Measurements from ENCODE around the gene NKD1.

The NKD1 gene

GRCh38 chr16:50668368-50669008 is 120.3 kb downstream of the NKD1 start:
- DNase-seq (ENCODE audit: extremely low read depth in 1 of 2, low read depth in 1 of 2), result no peak

GRCh38 chr16:50669741-50670140 is 121.5 kb downstream of the NKD1 start:
- DNase-seq (ENCODE audit: extremely low read depth in 1 of 2, low read depth in 1 of 2), result no peak

DNA sequence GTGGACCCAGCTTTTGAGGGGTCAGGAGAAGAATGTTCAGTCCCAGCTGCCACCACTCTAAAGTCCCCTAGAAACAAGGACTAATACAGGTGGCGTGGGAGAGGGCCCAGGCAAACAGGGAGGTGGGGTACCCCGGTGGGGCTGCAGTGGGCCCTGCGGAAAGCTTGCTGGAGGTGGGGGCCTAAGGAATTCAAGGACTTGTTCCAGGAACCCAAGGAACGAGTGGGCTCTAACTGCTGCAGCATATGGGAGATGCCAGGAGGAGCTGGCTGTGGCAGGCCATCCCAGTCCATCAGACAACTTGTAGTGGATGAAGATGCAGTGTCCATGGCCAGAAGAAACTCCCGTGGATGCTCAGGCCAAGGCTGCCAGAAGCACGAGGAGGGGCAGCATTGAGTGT is 122.3 kb downstream of the NKD1 start:
- DNase-seq (ENCODE audit: extremely low read depth in 1 of 2, low read depth in 1 of 2), result no peak

- peak in 1 of 2 donors; percentile 19 for DNase-seq (ENCODE audit: extremely low read depth in 1 of 2, low read depth in 1 of 2)
Observed at GRCh38 chr16:50671644-50672260, 123.6 kb downstream of the NKD1 start.

DNA sequence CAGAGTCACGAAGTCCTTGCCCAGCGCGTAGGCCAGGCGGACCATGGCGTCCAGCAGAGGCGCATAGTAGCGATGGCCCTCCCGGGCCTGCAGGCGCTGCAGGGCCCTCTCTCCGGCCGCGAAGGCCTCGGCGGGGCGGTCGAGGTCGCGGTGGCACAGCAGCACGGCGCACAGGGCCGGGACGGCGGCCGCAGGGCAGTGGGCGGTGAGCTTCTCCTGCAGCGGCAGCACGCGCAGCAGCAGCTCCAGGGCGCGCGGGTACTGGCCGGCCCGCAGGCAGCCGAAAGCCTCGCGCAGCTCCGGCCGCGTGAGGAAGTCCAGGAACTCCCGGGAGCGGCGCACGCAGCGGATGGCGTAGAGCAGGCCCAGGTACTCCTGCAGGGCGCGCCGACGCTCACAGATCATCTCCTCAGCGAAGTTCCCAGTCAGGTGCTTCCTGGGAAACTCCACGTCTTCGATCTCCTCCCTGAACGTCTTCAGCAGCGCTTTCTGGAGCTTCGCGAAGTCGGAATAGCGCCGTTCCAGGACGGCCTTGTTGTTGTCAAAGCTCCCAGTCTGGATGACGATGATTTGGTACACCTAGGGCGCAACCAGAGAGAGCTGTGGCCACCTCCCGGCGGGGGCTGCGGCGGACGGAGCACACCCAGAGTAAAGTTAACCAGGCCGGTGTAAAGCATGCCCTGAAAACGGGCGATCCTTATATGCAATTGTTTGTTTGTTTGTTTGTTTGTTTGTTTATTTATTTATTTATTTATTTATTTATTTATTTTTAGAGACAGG is 125.5 kb downstream of the NKD1 start:
- no peak for DNase-seq (ENCODE audit: extremely low read depth in 1 of 2, low read depth in 1 of 2)

DNA sequence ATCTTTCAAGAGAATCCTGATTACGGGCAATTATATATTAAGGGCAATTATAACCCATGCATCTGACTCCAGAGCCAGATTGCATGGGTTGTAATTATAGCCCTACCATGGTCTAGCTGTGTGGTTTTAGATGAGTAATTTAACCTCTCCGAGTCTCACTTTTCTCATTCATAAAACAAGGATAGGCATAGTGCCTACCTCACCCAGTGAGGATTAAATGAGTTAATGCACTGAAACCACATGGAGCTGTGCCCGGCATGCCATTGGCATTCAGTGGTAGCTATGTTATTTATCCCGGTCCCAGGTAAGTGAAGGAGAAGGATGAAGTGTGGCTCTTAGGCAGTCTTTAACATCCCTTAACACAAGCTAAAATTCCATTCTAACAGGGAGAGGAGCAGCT is 126.6 kb downstream of the NKD1 start:
- no peak for DNase-seq (ENCODE audit: extremely low read depth in 1 of 2, low read depth in 1 of 2)

DNA sequence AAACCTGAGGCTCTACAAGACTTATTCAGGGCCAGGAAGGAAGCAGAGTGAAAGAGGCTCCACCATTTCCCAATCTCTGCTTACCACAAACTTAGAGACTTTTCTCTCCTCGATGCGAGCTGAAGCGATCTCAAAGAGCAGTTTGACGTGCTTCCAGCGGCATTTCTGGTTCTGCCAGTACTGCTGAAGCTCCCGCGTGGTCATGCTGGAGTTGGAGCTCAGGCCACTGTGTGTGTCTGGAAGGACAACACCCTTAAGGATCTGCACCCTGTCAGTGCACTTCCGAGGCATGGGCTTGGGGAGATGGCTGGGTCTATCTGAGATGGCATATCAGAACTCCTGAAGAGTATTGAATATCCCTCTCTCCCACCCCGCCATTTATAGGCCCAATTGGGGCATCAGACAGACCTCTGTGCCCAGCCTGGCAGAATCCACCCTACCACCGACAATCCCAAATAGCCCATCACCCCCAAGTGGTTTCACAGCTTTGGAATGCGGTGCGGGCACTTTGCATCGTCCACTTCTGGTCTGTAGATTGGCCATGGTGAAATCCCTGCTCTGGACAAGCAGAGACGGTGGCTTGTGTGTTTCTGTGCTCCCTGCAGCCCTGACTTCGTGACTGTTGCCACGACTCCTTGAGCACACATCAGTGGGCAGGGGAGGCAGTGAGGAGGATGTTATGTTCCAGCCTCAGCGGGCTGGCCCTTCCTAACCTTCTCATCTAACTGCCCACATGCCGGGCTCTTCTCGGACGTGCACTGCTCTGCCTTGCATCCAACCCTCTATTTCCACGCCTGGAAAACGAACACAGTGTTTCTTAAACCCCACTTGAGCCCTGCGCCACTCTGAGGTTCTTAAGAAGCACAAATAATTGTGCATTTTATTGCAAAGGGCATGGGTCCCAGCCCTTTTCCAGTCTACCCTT is 127.8 kb downstream of the NKD1 start:
- no peak for DNase-seq (ENCODE audit: extremely low read depth in 1 of 2, low read depth in 1 of 2)

DNA sequence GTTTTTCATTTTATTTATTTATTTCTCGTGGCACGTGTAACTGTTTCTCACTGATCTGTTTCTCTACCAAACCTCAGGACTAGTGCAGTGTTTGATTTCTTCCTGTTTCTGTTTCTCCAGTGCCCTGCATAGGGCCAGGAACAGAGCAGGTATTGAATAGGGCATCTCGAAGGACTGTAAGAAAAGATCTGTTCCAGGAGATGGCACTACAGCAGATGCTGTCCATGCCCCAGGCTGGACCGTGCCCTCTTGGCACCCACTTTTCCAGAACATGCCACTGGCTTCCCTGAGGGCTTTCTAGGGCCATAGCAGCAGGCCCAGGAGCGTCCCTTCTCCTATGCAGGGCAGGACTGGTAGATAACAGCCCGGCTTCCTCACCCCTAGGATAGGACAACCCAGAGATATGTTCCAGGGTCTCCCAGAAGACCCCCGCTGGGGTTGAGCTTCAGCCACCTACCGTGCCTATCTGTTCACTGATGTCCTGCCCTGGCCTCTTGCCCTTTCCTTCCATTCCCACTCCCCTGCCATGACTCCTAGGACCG is 128.6 kb downstream of the NKD1 start:
- no peak for DNase-seq (ENCODE audit: extremely low read depth in 1 of 2, low read depth in 1 of 2)

DNA sequence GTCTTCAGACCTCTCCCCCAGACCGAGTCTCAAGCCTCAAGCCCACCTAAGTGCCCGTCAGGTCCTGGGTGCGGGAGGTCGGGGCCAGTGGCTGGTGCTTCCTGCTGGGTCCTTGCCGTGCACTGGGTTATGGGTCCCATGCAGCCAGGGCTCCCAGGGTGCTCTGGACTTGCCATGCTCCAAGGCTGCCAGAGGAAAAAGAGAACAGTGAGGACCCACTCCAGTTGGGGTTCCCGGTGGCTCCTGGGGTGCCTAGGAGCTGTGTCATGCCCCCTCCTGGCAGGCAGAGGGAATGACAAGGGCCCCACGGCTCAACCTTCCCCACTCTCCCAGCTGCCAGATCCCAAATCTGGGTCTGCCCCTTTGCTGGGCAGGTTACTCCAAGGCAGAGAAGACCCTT is 129.2 kb downstream of the NKD1 start:
- no peak for DNase-seq (ENCODE audit: extremely low read depth in 1 of 2, low read depth in 1 of 2)

DNA sequence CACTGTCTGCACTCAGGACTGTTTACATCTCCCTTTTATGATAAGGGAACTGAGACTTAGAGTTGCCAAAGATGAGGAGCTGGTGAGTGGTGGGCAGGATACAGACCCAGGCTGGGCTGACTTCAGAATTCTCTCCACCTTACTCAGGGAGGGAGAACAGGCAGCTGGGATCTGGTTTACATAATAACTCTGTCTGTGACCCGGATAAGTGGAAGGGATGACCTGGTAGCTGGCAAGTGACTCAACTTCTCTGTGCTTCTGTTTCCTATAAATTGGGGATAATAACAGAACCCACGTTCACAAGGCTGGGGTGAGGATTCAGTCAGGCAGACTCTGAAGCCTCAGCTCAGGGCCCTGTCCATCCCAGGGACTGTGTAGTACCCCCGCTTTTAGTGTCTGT is 130.3 kb downstream of the NKD1 start:
- no peak for DNase-seq (ENCODE audit: extremely low read depth in 1 of 2, low read depth in 1 of 2)

DNA sequence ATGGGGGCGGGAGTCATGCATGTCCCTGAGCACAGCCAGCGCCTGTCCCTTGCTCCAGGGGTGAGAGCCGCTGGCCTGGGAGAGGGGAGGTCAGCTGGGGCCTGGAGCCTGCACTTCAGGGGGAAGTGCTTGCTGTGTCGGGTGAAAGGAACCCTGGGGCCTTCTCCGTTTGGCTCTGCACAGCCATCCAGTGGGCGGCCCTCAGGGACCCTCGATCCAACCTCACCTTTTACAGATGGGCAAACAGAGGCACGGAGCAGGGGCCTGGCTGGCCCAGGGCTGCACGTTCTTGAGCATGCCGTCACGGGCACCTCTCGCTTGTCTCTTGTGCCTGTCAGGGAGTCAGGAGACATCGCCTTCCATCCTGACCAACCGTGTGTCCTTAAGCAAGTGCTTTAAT is 131.1 kb downstream of the NKD1 start:
- no peak for DNase-seq (ENCODE audit: extremely low read depth in 1 of 2, low read depth in 1 of 2)

- DNase-seq (ENCODE audit: extremely low read depth in 1 of 2, low read depth in 1 of 2), result no peak
Observed at GRCh38 chr16:50679676-50680555, 131.7 kb downstream of the NKD1 start.

DNA sequence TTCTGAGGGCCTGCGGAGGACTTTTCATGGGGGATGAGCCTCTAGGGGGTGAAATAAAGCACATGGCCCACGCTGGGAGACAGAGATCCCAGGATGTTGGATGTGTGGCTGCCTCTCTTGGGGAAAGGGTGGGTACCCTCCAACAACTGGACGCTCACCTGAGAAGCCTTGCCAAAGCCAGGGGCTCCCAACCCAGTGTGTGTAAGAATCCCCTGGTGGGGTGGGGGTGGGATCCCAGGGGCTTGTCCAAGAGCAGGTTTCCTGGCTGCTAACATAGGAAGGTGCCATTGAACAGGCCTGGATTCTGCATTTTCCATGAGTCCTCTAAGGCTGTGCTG is 132.3 kb downstream of the NKD1 start:
- DNase-seq (ENCODE audit: extremely low read depth in 1 of 2, low read depth in 1 of 2), result no peak

GRCh38 chr16:50681021-50681885 is 133.1 kb downstream of the NKD1 start, which contains the start of gene SNX20:
Gene SNX20 (minus strand): TSS chr16:50681312. CDS start chr16:50677526, 3,786 bp downstream.
- DNase-seq (ENCODE audit: extremely low read depth in 1 of 2, low read depth in 1 of 2), result peak in 1 of 2 donors; percentile 45

GRCh38 chr16:50683689-50684374 is 135.6 kb downstream of the NKD1 start:
- peak in 1 of 2 donors; percentile 41 for DNase-seq (ENCODE audit: extremely low read depth in 1 of 2, low read depth in 1 of 2)

DNA sequence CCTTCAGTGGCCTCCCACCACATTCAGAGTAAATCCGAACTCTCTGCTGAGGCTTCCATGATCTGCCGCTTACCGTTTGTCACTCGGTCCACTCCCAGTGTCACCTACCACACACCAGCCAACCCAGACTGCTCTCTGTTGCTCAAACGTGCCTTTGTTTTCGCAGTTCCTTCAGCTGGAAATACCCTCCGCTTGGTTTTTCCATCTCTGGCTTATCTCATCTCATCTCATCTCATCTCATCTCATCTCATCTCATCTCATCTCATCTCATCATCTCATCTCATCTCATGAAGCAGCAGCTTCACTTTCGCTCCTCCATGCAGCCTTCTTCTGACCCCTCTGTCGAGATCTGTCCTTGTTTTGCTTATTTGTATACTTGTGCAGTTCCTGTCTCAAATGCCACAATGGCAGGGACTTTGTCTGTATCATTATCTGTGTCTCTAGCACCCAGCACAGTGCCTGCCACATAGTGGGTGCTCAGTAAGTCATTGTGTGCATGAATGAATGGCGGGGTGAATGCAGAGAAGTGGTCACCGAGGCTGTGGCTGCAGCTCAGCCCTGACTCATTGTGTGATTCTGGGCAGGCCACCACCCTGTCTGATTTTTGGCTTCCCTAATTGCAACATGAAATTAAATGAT is 136.7 kb downstream of the NKD1 start:
- no peak for DNase-seq (ENCODE audit: extremely low read depth in 1 of 2, low read depth in 1 of 2)

DNA sequence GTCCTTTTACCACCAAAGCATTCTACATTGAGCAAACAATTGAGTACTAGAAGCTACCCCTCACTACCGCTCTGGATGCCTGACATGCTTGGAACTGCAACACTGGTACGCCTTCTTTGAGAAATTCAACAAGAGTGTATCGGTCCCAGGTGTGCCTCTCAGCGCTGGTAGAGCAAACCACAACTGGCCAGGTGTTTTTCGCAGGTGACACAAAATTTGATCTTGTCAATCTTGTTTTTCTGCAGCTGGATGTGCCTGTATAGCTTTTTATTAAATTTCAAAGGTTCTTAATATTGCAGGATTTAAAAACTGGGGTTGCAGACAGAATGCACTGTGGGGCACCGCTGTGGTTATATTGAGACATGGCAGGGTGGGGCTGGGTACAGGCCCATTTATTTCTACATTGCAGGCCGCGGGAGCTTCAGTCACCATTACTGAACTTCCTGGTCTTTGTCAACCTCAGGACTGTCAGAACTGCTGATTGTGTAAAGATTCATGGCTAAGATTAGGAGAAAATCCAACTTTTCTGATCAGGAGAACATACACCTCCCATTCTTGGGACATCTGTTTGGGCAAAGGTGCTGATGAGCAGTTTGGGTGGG is 137.4 kb downstream of the NKD1 start:
- no peak for DNase-seq (ENCODE audit: extremely low read depth in 1 of 2, low read depth in 1 of 2)

All from activated CD8-positive, alpha-beta memory T cell treated with anti-CD3 and anti-CD28 coated beads for 1 hour (primary cell).